GM21526 (cell line): ENCODE data around the gene HECTD4.
"Not testable (repeated sequence)": the region's sequence is repeated elsewhere in the genome, so short reads cannot be mapped to it uniquely, and the experiment has no call there.

ENCODE experiments used
- ATAC-seq: cut with Tn5 transposase; IDR thresholded peaks from one replicate; pipeline ENCODE4 v1.9.1; 2021; ENCODE audit warnings: moderate library complexity; ENCODE audit not compliant: unreplicated experiment, low FRiP score

HECTD4 gene

DNA sequence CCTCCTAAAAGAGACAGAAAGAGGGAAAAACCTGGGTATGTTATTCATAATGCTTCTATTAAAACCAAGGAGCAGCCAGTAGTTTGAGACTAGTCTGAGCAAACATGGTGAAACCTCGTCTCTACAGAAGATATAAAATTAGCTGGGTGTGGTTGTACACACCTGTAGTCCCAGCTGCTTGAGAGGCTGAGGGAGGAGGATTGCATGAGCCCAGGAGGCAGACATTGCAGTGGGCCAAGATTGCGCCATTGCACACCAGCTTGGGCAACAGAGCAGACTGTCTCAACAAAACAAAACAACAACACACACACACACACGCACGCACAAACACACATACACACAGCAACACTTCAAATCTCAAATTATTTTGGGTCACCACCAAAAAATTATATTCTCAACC is 27.8 kb downstream of the HECTD4 start:
- no peak for ATAC-seq

DNA sequence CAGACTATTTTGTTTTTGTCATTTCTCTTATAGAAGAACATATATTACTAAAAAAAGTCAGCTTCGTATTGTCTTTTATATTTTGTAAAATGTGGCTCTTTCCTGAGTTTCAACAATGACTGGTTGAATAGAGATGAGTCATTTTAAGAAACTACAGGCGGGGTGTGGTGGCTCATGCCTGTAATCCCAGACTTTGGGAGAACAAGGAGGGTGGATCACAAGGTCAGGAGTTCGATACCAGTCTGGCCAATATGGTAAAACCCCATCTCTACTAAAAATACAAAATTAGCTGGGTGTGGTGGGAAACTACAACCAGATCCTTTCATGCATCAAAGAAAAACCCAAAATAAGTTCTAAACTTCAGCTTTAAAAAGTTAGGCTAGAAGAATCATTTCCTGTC is 28.8 kb downstream of the HECTD4 start:
- ATAC-seq = no peak

DNA sequence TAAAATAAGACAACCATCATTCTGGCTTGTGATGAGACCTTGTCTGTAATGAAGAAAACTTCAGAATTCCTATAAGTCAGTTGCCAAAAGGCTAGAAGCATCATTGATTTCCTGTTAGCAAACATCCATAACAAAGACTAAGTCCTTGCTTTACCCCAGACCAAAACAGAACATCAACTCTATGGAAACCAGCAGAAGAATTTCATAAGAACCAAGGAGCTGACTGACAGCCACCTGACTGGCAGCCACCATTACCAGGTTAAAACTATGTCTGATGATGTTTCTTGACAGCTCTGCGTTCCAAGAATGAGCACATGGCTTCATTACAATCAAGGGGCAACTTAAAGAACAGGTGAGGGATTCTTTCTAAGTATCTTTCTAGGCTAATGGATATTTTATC is 29.3 kb downstream of the HECTD4 start:
- ATAC-seq = no peak

DNA sequence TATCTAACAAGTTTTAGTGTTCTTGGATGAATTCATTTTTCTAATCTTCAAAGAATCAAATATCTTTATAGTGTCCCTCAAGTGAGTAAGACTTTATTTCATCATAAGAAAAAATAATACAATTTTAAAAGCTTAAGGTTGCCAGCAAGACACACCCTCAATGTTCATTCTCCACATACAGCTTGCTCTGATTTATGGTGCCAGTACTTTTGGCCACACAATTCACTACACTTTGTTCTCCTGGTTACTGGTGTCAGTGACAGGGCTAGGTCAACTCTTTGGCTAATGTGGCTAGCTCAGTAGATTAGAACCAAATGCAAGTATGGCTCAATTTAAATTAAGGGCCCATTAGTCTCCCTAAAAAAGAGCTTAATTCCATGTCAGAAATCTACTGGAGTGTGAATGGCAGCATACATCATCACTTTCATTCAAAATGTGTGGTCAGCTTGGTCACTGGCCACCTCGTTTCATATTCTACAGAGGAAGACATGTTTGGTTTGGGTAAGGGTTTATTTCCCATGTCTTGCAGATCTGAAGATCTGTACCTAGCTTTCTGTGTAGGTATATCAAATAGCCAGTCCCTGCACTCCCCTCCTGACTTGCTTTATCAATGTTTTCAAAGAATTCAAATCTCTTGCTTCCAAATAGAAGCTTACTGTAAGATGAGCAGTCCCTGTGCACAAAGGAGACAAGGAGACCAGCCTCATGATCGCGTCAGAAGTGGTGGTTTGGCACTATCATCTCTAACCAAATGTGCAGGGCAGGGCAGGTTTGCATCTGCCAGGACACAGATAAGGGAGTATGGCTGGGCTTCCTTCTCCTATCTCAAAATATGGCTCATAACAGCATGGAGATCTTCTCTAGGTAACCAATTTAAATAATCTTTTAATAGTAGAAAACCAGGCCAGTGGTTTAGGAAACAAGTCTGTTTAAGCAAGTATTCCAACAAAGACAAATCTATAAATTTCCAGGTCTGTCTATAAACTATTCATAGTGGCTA is 31.3 kb downstream of the HECTD4 start:
- ATAC-seq = no peak

DNA sequence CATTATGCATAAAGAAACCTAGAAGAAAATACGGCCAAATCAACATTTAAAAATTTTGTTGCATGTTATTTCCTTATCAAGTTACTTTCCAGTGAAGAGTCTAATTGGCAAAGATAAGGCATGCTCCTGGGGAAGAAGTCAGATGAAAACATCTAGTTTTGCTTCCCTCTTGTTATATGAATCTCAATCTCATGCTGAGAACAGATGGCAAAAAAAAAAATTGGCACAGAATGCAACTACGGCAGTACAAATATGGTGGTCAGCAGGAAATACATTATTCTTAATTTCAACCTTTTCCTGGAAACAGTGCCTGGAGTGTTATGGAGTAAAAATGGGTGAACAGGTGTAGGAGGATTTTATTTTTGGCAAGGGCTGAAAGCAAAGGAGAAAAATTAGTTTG is 32.8 kb downstream of the HECTD4 start:
- no peak for ATAC-seq

DNA sequence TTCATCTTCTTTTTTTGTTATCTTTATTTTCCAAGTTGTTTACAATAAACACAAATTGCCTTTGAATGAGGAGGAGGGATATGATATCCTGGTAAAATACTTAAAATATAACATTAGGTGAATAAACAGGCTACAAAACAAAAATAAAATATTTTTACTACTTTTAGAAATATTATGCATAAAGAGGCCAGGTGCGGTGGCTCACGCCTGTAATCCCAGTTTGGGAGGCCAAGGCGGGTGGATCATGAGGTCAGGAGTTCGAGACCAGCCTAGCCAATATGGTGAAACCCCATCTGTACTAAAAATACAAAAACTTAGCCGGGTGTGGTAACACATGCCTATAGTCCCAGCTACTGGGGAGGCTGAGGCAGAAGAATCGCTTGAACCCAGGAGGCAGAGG is 33.3 kb downstream of the HECTD4 start:
- not testable (repeated sequence) for ATAC-seq

DNA sequence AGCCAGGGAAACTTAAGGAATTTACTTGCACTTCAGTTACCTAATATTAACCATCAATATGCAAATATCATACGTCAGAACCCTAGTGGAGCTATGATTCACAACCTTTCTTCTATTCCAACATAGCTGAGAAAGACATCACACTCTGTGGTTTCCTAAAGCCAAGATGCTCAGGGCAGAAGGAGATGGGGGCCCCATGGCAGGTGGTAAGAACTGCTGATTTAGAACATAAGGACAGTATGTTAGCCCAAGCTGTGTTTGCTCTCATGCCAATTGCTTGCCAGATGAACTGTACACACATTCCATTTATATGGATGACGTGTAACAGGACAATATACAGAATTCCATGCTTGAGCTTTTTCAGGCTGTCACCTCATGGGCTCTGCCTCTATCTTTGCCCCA is 34.6 kb downstream of the HECTD4 start:
- no peak for ATAC-seq

DNA sequence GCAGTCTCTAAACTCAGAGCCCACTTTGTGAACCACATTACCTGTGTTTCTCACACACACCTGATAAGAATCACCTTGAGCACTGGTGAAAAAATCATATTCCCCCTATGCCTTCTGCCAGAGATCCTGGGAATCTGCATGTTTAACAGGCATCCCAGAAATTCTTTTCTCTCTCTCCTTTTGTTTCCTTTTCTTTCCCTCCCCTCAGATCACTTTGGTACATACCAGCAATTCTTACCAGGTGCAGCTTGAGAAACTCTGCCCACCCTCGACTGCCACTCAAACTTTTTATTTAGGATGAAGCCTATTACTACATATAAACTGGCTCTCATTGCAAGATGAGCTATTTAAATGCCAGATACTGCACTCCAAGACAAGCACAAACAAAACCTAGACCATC is 36.0 kb downstream of the HECTD4 start:
- no peak for ATAC-seq

DNA sequence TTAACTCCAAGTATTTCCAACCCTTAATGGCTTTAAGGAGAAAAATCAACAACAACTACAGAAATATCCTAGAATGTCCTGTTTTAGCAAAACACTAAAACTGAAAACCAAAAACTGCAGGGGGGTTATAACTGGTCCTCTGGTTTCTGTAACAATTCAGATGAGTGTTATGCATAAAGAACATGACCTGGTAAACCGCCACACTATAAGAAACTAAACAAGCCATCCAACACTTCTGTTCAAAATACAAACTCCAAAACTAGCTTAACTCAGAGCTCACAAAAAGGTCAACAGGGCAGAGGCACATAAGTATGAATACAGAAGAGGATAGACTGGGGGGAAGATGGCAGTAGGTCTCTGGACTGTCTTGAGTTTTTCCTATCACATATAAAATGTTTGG is 38.0 kb downstream of the HECTD4 start:
- no peak for ATAC-seq

DNA sequence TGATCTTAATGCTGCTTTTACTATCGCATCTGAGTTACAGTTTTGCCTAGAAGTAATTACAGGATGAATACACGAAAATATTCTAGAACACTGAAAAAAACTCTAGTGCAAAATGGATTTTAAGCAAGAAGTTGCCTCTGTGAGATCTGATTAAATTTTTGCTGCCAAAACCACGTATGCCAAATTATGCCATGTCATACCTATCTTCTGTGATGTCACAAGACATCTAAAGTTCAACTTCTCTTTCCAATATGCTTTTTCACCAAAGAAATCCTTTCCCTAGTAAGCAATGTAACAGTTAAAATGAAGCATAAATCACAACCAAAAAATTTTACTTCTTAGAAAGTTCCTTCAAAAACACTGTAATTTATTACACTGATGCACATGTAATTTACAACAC is 39.6 kb downstream of the HECTD4 start:
- ATAC-seq = no peak

DNA sequence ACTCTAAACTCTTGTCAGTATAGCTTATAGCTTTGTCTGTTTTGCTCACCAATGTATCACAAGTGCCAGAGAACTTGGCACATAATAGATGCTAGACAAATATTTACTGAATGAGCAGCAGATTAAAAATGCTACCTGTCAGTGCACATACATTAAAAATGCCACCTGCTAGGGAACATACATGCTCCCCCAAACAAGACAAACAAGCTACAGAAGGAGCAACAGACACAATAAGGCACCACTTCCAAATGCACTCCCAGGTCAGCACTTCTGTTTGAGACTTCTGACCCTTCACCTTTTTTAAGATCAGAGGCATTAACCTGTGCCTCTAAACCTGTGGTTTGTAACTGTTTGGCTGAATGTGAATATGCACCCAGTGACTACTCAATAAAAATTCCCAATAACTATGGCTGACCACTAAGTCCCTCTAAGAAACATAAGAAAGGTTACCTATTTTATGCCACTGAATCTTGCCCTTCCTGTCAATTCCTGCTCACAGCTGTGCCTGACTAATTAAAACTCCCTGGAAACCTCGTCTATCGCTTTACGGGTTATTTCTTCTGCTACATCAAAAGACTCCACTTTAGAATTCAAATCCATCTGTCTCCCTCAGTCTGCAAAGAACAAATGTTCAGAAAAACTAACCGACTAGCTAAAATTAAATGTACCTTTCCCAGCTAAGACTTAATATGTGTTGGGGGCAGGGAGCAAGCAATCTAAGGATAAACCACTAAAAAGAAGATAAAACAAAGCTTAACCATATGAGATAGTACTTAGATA is 41.0 kb downstream of the HECTD4 start:
- ATAC-seq = no peak

DNA sequence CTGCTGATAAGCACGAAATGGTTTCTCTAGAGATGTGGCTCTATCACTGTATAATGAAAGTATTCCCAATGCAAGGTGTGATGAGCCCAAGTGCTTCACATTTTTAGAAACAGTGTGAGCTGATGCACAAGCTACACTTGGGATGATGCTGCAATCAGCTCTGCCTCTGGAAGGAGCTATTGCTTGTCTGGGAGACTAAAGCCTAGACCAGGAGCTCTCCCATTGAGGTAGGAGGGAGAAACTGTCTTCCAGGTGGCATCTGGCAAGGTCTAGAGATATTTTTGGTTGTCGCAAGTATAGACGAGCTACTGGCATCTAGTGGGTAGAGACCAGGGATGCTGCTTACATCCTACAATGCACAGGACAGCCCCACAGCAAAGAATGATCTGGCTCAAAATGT is 42.0 kb downstream of the HECTD4 start:
- no peak for ATAC-seq

DNA sequence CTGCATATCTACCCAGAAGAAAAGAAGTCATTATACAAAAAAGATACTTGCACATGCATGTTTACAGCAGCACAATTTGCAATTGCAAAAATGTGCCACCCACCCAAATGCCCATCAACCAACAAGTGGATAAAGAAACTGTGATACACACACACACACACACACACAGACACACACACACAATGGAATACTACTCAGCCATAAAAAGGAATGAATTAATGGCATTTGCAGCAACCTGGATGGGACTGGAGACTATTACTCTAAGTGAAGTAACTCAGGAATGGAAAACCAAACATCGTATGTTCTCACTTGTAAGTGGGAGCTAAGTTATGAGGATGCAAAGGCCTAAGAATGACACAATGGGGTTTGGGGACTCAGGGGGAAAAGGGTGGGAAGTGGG is 47.2 kb downstream of the HECTD4 start:
- not testable (repeated sequence) for ATAC-seq

DNA sequence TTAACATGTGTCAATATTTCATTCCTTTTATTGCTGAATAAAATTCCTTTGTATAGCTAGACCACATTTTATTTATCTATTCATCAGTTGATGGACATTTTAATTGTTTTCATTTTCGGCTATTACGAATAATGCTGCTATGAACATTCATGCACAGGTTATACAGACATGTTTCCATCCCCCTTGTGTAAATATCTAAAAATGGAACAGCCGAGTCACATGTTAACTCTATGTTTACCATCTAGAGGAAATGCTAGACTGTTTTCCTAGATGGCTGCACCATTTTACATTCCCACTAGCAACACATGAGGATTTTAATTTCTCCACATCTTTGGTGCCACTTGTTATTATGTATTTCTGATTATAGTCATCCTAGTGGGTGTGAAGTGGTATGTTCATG is 49.2 kb downstream of the HECTD4 start:
- no peak for ATAC-seq

DNA sequence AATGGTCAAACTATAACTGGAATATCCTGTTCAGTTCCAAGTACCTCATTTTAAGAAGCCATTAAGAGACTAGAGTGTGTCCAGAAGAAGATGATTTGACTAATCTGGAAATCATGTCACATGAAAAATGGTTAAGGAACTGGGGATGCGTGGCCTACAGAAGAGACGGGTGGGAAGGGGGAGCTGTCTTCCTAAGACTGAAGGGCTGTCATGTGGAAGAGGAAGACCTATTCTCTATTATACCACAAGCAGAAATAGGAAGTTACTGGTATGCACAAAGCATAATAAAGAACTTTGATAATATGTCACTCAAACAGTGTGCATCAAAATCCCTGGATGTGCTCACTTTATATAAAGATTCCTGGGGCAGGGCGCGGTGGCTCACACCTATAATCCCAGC is 50.3 kb downstream of the HECTD4 start:
- ATAC-seq = no peak

DNA sequence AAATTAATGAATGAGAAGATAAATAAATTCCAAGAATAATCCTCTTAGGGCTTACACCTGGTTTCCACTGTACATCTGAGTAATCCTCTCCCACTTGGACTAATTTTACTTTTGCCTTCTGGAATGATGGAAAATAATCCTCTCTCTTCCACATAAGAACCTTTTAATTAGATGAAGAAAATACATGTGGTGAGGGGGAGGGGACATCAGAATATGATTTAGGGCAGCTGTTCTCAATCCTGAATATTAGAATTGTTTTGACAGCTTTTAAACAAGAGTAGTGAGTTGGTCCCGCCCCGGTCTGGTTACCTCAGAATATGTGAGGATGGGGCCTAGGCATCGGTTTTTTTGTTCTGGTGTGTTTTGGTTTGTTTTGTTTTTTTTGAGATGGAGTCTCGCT is 51.5 kb downstream of the HECTD4 start:
- ATAC-seq = no peak

DNA sequence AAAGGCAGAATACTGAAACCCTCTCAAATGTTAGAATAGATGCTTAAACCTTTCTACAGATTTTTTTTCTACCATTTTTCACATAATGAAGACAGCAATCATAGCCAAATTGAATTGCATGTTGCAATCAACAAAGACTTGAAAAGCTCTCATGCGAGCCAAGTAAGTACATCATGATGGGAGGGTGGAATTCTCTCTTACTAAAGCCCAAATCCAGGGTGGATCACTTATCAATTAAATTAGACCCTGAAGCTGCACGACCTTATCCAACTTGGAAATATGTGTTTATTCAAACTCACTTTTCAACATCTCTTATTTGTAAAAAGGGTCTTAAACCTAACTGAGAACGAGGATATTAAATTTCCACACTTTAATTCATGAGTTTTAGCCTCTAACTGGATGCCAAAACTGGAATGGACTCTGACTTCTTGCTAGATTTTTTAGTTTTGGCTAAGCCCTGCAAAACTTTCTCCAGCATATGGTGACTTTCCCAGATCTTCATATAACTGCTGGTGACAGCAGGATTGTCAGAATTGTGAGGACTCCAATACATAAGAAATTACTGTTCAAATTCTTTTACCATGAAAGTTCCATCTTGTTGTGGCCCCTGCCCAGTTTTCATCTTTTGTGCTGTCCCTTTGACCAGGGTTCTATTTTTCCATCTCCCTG is 53.6 kb downstream of the HECTD4 start:
- no peak for ATAC-seq

DNA sequence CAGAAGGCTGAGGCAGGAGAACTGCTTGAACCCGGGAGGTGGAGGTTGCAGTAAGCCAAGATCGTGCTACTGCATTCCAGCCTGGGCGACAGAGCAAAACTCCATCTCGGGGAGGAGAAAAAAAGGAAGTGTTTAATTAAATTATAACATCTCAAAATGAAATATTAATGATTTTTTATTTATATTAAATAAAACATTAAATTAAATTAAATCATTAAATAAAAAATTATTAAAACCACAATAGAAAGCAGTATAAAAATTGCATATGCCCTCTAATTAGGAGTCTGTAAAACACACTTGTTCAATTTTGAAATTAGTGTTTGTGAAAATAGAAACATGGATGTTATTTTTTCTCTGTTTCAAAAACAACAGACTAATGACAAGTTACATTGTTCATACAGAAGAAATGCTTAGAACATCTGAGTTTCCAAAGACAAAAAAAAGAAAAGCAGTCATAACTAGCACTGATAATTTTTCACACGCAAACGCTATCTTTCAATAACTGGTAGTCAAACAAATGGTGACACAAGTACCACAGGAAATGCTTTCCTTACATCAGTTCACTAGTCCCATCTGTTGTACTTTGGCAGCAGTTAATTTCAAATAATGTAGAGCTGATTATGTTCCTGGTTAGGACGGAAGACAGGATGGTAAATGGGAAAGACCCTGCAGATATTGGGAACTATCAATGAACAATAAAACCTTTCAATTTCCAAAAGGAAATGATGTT is 54.9 kb downstream of the HECTD4 start:
- no peak for ATAC-seq

DNA sequence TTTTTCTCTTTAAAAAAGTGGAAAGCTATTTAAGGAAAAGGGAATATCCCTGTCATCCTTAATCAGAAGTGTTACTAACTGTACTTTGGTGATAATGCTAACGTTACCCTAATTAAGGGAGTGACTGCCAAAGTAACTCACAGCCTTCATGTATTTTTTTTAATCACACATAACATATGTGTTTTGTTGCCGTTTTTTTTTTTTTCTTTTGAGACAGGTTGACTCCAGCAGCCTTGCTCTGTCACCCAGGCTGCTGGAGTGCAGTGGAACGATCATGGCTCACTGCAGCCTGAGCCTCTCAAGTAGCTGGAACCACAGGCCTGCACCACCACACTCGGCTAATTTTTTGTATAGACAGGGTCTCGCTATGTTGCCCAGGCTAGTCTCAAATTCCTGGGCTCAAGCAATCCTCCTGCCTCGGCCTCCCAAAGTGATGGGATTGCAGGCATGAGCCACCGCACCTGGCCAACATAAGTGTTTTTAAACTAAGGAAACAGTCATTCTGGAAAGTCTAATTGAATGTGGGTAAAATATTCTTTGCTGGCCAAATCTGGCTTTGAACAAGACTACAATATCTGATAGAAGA is 56.5 kb downstream of the HECTD4 start:
- ATAC-seq = no peak

DNA sequence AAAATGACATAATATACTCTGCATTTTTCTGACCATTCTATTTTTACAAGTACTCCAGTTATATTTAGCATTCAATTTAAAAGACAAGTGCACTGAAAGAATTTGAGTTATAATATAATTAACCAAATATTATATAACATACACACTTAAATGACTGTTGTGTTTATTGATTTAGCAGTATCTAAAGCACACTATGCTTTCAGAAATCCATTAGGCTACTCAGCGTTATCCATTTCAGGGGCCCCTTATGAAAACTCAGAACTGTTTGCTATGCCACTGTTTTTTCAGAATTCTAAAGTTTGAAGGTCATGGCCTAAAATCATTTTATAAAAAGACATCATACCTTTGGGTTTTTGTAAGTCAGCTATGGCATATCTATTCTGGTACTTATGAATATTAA is 57.1 kb downstream of the HECTD4 start:
- ATAC-seq = no peak
